GM19395 (cell line): ENCODE data around the gene ARHGAP19.
A peak's percentile ranks its signal among the peaks of the same experiment; 100 is the strongest.

Experiments used
- ATAC-seq: cut with Tn5 transposase; IDR thresholded peaks from one replicate; pipeline ENCODE4 v1.9.1; 2021; ENCODE audit warnings: mild to moderate bottlenecking, moderate library complexity; ENCODE audit not compliant: unreplicated experiment

ARHGAP19 gene

GRCh38 chr10:97230146-97230545 is 62.3 kb downstream of the ARHGAP19 start:
- no peak for ATAC-seq

DNA sequence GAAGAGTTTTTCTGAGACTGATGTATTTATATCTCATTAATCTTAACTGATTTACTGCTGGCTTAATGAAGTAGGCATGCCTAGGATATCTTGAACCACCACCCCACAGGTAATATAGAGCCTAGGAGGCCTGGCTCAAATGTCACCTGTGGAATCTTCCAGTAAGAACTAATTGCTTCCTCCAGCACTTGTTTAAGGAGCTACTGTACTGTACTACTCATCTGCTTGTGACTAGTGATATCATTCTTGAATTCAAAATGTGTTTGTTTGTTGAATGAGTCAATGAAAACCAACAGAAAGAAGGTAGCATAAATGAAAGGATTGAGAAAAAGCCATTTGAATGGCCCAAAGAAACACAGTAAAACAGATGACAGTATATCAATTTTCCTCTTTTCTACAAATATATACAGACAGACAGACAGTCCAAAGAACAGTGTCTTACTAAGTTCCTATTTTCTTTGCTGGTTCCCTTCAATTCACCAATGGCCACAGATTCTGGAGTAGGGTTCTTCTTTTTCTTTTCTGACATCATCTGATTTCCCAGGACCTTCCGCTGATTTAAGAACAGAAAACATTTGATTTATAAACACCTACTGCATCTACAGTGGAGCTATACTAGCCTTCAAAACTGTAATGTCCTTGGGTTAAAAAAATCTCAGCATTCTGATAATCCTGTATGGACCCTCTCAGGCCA is 63.0 kb downstream of the ARHGAP19 start:
- no peak for ATAC-seq

DNA sequence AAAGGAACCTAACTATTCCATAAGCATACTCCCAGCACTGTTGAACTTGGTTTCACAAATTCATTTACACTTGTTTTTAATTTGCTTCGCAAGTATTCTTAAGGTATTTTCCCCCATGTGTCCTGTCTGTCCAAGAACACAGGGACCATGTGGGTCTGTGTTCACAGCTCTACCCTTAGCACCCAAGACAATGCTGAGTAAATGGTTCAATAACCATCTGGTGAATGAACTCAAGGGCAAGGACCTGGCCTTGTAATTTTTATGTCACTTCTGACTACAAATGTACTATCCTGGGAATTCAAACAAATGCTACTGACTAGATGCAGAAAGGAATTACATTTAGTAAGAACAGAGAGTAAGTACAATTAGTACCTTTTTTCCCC is 63.7 kb downstream of the ARHGAP19 start:
- no peak for ATAC-seq

- no peak for ATAC-seq
These were observed 64.2 kb downstream of the ARHGAP19 start for GRCh38 chr10:97228130-97228774.

GRCh38 chr10:97226398-97226797 is 66.0 kb downstream of the ARHGAP19 start:
- ATAC-seq = no peak

DNA sequence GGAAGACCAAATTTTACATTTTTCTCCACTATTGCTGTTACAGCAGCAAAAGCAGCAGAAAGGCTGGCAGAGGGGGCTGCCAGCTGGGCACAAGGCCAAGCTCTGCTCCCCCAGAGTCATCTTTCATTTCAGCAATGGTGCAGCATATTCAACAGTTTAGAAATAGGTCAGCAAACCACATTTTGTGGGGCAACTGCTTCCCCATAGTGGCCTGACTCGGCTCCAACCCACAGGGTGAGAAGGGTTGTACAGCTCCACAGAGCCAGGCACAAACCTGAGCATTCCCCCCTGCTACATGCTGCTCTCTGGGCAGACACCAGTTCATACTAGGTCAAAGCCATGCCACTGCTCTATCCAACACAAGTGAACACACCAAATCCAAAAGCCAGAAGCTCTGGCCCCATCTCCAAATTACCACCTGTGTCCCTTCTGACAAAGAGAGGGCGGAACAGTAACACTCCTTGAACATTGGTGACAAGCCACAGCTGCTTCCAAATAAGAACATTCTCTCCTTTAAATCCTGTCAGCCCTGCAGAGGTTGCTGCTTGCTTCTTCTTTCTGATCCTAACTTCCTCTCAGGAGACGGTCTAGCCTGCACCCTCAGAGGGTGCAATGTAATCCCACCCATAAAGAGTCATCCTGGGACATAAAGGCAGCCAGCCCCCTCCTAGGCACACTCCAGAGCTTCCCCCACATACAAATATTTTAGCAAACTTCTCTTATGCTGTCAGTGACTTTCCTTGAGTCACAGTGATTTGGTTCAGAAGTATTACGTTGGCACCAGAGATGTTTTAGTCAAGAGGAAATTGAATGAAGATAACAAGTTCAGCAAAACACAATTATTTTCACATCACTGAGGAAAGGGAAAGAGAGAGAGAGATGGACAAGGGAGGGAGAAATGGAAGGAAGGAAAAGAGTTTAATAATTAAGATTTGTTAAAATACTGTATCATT is 67.7 kb downstream of the ARHGAP19 start:
- ATAC-seq = no peak

GRCh38 chr10:97222326-97222961 is 70.0 kb downstream of the ARHGAP19 start:
- ATAC-seq = no peak

DNA sequence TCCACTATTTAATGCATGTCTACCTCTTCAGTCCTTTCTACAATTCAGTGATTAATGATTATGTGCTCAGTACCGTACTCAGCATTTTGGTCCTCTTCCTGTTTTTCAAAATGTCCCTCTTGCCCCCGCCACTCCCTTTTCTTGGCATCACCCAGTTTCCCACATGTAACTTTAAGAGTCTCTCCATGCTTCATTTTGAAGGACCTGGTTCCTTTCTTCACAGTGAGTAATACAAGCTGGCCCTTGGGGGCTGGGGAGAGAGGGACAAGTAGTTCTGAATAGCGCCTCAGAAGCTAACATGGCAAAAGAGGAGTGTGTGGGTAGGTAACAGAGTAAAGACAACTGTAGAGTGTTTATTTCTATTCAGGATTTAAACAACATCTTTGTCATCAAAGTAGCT is 72.1 kb downstream of the ARHGAP19 start:
- no peak for ATAC-seq

- ATAC-seq = no peak
These were observed 75.1 kb downstream of the ARHGAP19 start for GRCh38 chr10:97217299-97217698.

DNA sequence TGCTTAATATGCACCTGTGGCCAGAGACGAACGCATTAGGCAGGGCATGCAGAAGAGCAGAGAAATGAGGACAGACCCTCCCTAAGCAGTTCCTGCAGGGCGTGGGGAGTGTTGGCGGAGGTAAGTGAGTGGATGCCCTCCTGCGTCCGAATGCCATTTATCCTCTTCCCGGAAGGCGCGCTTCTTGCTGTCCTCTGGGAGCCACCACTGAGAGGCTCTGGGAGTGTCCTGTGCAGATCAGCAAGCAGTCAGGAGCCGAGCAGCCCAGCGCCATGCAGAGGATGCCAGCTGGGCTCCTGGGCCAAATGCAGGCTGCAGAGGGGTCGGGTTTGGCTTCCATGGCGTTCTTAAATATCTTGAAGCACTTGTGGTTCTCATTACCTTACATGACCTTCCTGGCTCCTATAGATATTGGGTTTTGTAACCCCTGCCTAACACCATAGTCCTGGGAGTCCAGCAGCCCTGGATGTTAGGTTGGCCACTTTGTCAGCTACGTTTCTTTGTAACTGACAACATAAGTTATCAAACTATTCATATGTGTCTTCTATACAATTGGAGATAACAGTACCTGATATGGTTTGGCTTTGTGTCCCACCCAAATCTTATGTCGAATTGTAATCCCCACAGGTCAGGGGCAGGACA is 76.7 kb downstream of the ARHGAP19 start:
- ATAC-seq = no peak

DNA sequence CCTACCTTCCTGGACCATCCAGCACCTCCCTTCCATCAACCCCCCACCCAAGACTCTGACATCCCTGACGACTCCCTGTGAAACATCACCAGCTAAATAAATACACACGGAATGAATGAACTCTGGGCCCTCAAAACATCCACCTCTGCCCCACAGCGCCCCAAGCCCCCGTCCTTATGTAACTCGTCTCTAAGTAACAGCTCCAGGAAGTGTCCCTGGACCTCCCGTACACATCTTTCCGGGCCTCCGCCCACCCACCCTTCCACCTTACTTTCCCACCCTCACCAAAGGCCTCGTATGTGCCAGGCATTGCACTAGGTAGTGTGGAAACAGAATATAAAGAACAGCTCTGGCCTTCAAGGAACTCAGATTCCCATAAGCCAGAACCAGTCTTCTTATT is 79.0 kb downstream of the ARHGAP19 start:
- no peak for ATAC-seq

GRCh38 chr10:97211229-97211628 is 81.2 kb downstream of the ARHGAP19 start:
- no peak for ATAC-seq

GRCh38 chr10:97210543-97210960 is 81.9 kb downstream of the ARHGAP19 start:
- ATAC-seq = peak; percentile 54

DNA sequence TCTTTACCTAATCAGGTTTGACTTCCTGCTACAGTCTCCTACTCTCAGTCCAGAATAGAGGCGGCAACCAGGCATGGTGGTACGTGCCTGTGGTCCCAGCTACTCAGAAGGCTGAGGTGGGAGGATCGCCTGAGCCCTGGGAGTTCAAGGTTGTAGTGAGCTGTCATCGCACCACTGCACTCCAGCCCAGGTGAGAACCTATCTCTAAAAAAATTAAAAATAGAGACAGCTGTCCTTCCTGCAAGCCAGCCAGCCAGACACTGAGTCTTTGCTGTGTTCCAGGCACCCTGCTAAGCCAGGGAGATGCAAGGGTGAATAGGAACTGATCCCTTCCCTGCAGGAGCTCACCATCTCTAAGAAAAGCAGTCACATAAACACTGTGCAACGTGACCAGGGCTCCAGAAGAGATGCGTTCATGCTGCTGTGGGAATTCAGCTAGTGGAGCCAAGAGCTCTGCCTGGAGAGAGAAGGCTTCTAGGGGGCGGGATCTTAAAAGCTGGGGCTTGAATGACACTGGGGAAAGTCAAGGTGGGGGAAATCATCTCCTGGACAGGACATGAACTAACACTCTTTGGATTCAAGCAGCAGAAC is 84.6 kb downstream of the ARHGAP19 start:
- ATAC-seq = no peak

- no peak for ATAC-seq
These were observed 85.3 kb downstream of the ARHGAP19 start for GRCh38 chr10:97207131-97207530.

GRCh38 chr10:97204826-97205679 is 87.4 kb downstream of the ARHGAP19 start:
- no peak for ATAC-seq

- no peak for ATAC-seq
These were observed 89.2 kb downstream of the ARHGAP19 start for GRCh38 chr10:97203220-97203619.

- ATAC-seq = no peak
These were observed 91.8 kb downstream of the ARHGAP19 start for GRCh38 chr10:97200616-97201015.

- no peak for ATAC-seq
These were observed 93.3 kb downstream of the ARHGAP19 start for GRCh38 chr10:97199152-97199551.
